ENCODE results near the gene PLA2G6.

The PLA2G6 gene

DNA sequence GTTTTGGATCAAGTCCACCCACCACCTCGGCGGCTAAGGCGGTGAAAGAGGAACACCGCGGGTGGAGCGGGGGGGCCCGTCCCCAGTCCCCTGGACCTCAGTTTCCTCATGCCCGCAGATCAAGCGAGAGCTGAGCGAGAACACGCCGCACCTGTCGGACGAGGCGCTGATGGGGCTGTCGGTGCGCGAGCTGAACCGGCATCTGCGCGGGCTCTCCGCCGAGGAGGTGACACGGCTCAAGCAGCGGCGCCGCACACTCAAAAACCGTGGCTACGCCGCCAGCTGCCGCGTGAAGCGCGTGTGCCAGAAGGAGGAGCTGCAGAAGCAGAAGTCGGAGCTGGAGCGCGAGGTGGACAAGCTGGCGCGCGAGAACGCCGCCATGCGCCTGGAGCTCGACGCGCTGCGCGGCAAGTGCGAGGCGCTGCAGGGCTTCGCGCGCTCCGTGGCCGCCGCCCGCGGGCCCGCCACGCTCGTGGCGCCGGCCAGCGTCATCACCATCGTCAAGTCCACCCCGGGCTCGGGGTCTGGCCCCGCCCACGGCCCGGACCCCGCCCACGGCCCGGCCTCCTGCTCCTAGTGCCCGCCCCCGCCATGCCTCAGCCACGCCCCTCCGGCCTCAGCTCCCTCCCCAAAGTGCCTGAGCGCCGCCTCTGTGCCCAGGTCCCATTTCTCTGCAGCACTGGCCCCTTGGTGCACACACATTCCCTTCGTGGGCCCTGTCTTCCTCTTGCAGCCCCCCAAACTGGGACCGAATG, 32.8 kb upstream of the PLA2G6 start:
- DNase-seq: peak; percentile 79 to 89

DNA sequence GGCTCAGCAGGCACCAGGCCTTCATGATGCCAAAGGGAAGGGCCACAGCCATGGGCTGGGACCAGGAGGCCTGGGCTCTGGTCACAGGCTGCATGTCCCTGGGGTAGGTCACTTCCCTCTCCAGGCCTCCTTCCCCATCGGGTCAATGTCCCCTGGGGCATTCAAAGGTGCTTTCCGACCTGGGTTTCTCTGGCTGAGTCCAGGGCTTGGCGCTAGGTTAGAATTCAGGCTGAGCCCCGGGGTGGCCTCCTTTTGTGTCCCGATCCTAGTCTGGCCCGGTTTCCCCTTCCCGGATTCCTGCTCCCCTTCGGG, 32.3 kb upstream of the PLA2G6 start:
- DNase-seq: no peak

DNA sequence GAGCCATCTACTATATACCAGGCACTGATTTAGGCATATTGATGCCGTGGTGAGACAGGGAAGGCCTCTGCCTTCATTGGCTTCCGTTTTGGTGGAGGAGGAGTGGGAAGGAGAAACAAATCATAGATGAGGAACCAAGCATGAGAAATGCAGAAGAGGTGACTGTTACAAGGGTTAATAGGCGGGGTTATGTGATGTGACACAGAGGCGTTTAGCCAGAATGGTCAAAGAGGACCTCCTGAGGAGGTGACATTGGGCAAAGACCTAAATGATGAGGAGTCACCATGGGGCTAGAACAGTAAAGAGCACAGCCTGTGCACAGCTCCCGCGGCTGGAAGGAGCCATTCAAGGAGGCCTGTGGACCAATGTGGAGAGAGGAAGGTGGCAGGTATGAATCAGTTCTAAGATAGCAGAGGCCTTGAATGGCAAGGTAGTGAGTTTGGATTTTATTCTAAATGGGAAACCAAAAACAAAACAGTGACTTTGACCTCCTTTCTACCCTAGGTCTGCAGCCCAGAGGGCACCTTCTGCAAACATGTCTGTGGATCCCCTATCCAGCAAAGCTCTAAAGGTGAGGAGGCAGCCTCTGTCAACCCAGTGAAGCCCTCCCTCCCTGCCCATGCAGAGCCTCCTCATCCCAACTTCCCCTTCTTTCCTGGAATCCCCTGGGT, 31.8 kb upstream of the PLA2G6 start:
- peak in 1 of 2 donors; percentile 40 for DNase-seq

DNA sequence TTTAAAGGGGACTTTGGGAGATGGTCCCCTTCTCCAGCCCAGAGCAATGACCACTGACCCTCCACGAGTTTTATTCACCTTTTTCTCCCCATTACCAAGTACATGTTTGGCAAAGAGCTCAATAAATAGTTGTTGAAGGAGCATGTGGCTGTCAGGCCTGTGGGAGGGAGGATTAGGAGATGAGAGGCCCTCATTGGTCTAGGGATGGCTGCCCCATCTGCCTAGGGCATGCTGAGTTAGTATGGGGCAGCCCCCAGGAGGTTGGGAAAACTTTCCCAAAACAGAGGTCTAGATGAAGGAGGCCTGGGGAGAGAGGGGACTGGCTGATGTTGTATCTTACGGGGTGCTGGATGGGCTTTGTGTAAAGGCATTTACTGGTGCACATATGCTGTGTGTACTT, 30.8 kb upstream of the PLA2G6 start:
- no peak for DNase-seq

DNA sequence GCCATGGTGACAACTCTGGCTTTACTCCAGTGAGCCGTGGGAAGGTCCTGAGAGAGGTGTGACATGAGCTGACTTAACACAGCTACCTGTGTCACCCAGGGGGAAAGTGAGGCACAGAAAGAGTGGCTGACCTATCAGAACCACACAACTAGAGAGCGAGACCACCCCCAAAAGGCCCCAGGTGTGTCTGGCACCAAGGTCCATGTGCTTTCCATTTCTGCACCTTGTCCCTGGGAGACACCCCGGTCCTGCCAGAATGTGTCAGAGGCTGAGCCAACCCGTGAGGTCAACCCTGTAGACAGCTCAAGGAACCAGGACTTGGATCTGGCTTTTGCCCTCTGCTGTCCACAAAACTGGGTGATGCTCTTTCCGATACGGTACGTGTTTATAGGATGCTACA, 29.9 kb upstream of the PLA2G6 start:
- DNase-seq: no peak

DNA sequence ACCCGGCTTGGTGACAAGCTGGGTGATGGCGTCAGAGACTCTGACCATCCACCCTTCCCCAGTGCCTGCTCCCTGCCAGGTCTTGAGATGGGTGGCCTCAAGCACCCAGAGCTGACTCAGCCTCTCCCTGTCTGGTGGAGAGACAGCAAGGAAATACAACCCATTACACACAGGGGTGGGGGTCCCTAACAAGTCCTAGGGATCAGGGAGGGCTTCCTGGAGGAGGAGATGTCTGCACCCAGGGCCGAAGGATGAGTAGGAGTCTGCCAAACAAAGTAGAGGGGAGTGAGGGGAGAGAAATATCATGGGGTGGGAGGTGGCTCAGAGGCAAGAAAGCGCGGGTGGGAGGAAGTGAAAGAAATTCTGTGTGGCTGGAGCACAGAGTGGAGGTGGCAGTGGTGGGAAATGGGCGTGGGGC, 26.9 kb upstream of the PLA2G6 start:
- DNase-seq: no peak

DNA sequence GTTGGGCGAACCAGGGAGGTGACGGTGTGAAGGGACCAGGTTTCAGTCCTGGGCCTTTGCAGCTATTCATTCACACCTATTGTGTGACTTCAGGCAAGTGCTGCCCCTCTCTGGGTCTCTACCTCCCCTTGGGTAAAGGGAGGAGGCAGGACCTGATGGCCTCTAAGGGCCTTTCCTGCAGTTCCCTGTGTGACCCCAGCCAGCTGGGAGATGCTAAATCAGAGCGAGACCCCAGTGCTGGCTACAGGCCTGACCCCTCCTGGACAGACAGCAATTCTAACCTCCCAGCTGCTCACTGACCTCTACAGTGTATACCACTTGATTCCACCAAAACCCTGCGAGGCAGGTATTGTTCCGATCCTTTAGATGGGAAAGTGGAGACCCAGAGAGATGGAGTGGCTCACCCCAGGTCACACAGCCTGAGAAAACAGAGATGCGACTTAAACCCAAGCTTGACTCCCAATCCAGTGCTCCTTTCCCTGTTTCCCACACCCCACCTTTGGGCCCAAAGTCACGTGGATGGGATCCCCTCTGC, 26.3 kb upstream of the PLA2G6 start:
- no peak for DNase-seq

DNA sequence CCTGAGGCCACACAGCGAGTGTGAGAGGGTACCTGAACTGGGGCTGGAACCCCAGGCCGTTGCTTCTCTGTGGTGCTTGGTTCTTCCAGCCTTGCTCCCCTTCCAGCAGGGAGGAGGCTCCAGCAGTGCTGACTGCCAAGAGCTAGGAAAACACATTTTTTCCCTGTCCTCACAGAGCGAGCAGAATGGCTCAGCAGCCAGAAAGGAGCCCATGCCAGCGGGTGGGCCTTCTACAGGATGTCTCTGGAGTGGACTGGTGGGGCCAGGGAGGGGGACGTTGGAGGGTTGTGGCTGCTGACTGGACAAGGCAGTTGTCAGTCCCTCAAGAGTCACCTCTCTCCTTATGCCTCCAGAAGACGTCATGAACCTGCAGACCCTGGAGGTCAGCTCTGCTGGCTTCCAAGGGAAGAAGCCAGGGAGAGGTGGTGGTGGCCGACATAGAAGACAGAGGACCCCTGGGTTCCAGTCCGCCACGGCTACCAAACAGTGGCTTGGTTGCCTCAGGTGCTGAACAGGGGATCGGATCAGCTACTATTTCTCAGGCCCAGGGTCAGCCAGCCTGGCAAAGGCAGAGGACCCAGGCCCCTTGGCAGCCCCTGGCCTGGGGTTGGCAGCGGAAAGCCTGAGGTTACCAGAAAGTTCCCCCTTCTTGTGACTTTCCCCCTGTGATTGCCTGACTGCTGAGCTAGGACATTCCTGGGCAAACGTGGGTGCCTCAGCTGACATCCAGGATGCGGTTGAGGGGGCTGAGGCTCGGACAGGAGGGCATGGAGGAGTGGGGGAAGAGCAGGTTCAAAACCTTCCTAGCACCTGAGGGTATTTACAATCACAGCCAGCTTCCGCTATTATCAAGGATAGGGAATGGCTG, 23.9 kb upstream of the PLA2G6 start:
- no peak for DNase-seq

DNA sequence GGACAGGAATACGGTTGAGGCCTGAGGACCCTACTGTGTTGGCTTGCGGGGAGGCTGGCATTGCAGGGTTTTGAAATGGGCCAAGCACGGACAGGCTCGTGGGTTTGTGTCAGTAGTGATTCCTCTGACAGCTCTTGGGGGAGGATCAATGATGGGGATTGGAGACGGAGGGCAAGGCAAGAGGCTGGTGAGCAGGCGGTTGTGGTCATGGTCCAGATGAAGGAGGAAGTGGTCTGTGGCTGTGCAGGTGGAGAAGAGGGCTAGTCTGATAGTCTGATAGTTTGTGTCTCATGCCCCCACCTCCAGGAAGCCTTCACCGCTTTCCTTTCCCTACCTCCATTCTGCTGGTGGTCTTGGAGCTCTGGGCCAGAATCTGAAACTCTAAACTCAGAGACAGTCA, 23.2 kb upstream of the PLA2G6 start:
- peak; percentile 35 to 52 for DNase-seq

DNA sequence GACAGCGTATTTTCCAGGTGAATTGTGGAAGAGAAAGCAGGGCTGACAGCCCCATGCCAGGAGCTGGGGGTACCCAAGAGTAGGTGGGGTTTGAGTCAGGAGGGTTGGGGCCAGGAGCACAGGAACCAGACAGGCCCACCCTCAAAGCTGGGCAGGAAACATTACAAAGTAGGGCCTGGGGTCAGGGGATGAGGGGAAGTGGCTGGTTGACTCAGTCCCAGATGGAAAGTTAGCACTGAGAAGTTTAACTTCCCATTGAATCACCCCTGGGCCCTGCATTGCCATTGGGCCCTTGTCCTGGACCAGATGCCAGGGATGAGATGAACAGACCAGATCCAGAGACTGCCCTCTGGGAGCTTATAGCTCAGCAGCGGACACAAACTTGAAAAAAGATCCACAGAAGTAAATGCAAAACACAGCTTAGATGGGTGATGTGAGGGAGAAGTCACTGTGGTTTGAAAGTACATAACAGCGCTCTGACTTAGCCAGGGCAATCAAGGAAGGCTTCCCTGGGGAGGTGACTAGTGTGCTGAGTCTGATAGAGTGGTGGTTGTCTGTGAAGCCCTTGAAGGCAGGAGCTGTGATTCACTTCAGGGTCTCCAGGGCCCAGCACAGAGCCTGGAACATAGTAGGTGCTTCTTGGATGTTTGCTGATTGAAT, 22.4 kb upstream of the PLA2G6 start:
- no peak for DNase-seq

DNA sequence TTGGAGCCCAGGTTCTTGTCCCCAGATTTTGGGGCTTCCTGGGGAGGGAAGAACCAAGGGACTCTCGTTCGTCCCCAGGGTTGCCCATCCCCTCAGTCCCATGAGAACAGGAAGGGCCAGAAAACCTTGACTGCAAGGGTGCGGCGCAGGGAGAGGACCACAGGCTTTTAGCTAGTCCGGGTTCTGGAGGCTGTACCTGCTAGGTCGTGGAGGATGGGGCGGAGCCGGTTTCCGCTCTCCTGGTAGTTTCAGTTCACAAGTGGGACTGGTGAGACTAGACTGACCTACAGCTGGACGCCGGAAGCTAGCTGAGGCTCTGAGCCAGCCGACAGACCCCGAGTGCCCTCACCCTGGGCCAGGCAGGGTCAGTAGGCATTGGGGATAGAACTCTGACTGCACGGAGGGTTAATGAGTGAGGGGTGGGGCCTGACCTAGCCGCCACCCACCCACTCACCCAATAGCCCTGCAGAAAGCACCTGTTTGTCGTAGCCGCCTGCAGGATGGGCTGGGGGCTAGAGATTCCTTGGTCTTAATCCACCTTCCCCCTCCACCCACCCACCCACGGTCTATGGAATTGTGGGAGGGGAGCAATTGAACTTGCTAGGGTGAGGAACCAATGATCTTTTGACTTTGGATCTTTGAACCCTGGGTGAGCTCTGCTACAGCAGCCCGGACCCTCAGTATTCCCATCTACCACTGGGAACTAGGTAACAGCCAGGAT, 21.6 kb upstream of the PLA2G6 start:
- peak in 1 of 2 donors; percentile 53 for DNase-seq

DNA sequence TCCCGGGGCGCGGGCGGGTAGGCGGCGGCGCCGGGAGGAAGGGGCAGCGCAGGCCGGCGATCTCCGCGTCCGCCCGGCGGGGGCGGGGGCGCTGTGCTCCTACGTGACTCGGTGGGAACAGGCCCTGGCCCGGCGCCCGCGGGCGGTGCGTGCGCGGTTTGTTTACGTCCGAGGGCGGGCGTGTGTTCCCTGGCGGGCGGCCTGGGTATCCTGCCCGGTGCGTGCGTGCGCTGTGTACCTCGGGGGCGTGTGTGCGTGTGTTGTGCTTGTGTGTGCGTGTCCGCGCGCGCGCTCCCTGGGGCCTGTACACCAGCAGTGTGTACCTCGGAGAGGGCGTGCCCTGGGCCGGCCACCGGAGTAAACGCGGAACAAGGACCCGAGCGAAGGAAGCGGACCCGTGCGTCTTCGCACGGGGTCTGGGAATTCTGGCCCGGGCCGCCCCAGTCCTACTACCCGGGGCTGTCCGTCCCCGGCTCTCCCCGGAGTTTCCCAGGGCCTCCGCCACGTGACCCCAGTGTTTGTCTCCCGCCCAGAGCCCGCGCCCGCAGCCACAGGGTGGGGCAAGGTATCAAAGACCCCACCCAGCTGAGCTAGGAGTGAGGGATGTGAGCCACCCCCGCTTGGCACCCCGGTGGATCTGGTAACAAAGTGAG, 20.9 kb upstream of the PLA2G6 start:
- DNase-seq: peak; percentile 60 to 66

DNA sequence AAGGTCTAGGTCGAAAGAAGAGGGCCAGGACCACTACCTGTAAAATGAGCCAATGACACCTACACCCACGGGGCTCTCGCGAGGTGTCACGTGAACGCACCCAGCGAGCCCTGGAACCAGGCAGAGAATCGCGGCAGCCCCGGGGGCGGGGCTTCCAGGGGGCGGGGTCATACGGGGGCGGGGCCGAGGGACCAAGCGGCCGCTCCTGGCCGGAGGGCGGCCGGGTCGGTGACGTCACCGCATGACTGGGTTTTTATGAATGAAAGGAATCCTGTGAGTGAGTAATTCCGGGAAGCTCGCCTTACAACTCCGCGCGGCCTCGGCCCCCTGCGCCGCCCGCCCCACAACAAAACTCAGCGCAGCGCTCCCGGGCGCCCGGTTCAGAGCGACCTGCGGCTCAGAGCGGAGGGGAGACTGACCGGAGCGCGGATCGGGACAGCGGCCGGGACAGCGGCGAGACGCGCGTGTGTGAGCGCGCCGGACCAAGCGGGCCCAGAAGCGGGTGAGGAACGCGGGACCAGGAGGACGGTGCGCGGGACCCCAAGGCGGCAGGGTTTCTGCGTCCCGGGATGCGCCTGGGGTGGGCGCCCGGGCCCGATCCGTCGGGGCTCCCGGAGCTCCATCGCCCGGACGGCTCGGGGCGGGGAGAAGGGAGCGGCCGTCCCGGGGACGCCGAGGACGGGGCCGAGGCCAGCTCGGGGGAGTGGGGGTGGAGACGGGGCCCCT, 20.2 kb upstream of the PLA2G6 start, which contains the start of gene MAFF:
TSS of gene MAFF (plus strand) at position 284 of the 726 bp plus-strand sequence. CDS start 11,860 bp downstream, outside the sequence.
- peak; percentile 94 to 95 for DNase-seq

DNA sequence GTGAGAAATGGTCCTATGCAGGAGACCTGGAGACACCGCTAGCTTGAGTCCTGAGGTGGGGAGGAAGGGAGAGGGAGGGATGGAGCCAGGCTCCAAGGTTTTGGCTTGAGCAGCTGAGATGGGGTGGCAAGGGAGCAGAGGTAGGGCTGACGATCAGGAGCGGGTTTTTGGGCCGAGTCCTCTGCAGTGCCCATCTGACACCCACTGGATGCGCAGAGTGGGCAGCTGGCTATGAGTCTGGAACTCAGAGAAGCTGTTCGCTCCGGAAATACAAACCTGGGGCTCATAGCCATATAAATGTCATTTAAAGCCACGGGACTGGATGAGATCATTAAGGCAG, 19.7 kb upstream of the PLA2G6 start:
- DNase-seq: no peak

DNA sequence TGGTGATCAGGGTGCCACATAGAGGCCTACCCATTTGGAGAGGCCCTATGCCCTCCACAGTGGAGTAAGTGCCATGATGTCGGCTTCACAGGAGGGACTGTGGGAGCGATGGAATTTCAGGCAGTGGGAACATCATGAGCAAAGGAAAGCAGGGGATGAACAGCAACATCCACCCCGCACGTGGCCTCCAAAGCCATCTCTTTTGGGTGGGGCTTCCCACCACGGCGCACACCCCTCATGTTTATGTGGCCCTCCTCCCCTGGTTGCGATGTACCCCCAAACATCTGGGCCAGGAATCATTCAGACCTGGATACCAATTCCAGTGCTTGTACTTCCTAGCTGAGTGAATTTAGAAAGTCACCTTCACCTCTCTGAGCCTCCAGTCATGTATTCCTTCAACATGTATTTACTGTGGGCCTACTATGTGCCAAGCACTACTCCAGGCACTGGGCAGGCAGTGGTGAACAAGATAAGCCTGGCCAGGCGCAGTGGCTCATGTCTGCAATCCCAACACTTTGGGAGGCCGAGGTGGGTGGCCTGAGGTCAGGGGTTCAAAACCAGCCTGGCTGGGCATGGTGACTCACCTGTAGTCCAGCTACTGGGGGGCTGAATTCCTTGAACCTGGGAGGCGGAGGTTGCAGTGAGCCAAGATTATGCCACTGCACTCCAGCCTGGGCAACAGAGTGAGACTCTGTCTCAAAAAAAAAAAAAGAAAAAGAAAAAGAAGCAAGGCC, 18.4 kb upstream of the PLA2G6 start:
- no peak for DNase-seq

DNA sequence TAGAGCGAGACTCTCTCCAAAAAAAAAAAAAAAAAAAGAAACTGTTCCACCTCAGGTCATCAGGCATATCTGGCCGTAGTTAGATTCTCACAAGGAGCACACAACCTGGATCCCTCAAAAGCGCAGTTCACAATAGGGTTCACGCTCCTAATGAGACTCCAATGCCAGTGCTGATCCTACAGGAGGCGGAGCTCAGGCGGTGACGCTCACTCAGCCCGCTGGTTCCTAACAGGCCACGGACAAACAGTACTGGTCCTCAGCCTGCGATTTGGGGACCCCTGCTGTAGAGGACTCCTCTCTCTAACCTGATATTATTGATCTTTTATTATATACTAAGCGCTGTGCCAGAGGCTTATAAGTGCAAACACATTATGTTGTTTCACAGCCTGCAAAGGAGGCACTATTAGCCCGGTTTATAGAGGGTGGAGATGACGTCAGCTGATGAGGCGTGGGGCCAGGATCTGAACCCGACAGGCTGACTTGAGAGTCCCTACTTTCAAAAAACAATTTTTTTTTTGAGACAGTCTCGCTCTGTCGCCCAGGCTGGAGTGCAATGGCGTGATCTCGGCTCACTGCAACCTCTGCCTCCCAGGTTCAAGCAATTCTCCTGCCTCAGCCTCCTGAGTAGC, 15.3 kb upstream of the PLA2G6 start:
- DNase-seq: no peak

DNA sequence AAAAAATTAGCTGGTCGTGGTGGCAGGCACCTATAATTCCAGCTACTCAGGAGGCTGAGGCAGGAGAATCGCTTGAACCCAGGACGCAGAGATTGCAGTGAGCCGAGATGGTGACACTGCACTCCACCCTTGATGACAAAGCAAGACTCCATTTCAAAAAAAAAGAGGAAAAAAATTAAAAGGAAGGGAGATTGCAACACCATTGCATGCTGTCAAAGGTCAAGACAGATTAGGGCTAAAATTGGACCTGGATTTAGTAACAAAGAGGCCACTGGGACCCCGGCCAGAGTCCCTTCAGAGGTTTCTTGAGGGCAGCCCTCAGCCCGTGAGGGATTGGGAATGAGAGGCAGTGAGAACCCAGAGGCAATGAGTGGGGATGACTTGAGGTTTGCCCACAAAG, 11.9 kb upstream of the PLA2G6 start:
- peak in 1 of 2 donors; percentile 28 for DNase-seq

DNA sequence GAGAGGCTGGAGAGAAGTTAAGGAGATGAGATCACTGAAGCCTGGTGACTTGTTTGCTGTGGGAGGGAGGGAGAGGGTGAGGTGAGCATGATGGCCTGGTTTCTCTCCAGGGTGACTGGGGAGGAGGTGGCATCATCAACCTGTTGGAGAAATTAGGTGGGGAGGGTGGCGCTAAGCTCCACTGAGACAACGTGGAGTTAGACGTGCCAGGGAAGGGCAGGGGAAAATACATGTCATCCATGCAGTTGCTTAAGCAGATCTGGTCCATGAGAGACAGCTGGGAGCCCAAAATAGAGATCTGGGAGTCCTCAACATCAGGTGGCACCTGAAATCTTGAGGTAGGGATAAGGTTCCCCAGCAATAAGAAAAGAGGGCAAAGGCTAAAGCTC, 10.8 kb upstream of the PLA2G6 start:
- no peak for DNase-seq

DNA sequence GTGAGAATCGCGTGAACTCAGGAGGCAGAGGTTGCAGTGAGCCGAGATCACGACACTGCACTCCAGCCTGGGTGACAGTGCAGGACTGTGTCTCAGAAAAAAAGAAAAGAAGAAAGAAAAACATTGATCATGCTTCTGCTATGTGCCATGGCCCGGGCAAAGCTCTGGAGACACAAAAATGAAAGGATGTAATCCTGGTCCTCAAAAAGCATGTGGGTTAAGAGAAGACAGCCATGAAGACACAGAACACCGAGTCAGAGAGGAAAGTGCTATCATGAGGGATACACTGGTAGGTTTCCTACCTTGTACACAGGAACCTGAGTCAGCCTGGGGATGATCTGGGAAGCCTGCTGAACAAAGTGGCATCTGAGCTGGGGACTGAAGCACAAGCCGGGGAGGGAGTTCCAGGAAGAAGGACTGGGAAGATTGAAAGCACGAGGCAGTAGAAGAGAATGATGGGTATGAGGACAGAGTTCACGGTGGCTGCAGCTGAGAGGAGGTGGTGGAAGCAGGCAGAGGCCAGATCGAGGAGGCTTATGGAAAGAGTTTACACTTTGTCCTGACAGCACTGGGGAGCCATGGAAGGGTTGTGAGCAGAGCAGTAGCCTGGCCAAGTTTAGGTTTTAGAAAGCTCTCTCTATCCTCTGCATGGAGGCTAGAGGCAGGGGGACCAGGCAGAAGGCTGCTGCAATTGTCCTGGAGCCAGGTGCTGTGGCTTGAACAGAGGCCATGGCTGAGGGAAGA, 10.3 kb upstream of the PLA2G6 start:
- DNase-seq: no peak

Data from CD4-positive, alpha-beta T cell treated with Interleukin-4 for 1 hour (primary cell).